Right ventricle myocardium inferior (tissue), 1 donor: ENCODE measurements around the gene ARHGEF1. TPM values are rescaled to one million over a fixed set of nuclear protein-coding genes. Genes with fewer than 3 reads are reported as not detected.

Experiments
- ATAC-seq: fragments of 200-7000 bp; cut with Tn5 transposase; one replicate; pipeline ENCODE4 v1.9.1; 2020; ENCODE audit warnings: mild to moderate bottlenecking, moderate library complexity
- DNase-seq: peaks from one replicate; pipeline ENCODE4 v3.0.0; 2021; ENCODE audit errors: missing footprints
- intact Hi-C: fragments of 100-400 bp; cut with DNase I; formaldehyde crosslinking; loops from one replicate; pipeline ENCODE4 v1.11.0; 2022
- total RNA-seq: library from RNA; stranded (reverse); fragmentation: NEBNext Ultra II Directional; extraction: Animal tissue kit (Norgen Biotek cat#: 25700); gene quantifications from one replicate; pipeline ENCODE4 v1.2.1, GENCODE V29; 2021
- donor health status: DM: no; HTN: yes; CAD: no; lungs with severe emphysema.

ARHGEF1 gene
- total RNA-seq, 1 donor from 2014 or later = 31.6 TPM

- intact Hi-C loops = no loop called here
- DNase-seq (no peak), ATAC-seq (no peak)
These were observed 14.2 kb downstream of the ARHGEF1 start for GRCh38 chr19:41897181-41897580.

- DNase-seq = no peak
- no peak for ATAC-seq
- intact Hi-C loops = no loop called here
These were observed 14.8 kb downstream of the ARHGEF1 start for GRCh38 chr19:41897820-41898219.

GRCh38 chr19:41898235-41898634 lies 15.3 kb downstream of the ARHGEF1 start:
- intact Hi-C loops = no loop called here
- ATAC-seq (no peak), DNase-seq (no peak)

- DNase-seq (no peak), ATAC-seq (no peak)
- intact Hi-C loops = no loop called here
These were observed 18.9 kb downstream of the ARHGEF1 start for GRCh38 chr19:41901707-41902360.

- no peak for ATAC-seq
- DNase-seq = no peak
- intact Hi-C loops = no loop called here
These were observed 19.6 kb downstream of the ARHGEF1 start for GRCh38 chr19:41902594-41902993.

- intact Hi-C loops = no loop called here
- ATAC-seq = no peak
- DNase-seq = no peak
These were observed 20.4 kb downstream of the ARHGEF1 start for GRCh38 chr19:41903193-41903953.

- DNase-seq (no peak), ATAC-seq (no peak)
- intact Hi-C loops = no loop called here
These were observed 21.3 kb downstream of the ARHGEF1 start for GRCh38 chr19:41904118-41904870.

GRCh38 chr19:41905273-41906002 lies 22.5 kb downstream of the ARHGEF1 start:
- ATAC-seq = no peak
- intact Hi-C loops = no loop called here
- no peak for DNase-seq

GRCh38 chr19:41906271-41906670 lies 23.3 kb downstream of the ARHGEF1 start:
- no peak for ATAC-seq
- no peak for DNase-seq
- intact Hi-C loops = no loop called here

GRCh38 chr19:41906916-41907680 lies 24.1 kb downstream of the ARHGEF1 start:
- ATAC-seq = no peak
- intact Hi-C loops = no loop called here
- no peak for DNase-seq

- intact Hi-C loops = no loop called here
- ATAC-seq (no peak), DNase-seq (no peak)
These were observed 25.1 kb downstream of the ARHGEF1 start for GRCh38 chr19:41907994-41908615.

GRCh38 chr19:41908724-41909464 lies 25.9 kb downstream of the ARHGEF1 start:
- DNase-seq = no peak
- intact Hi-C loops = no loop called here
- ATAC-seq = no peak

- DNase-seq = no peak
- no peak for ATAC-seq
- intact Hi-C loops = no loop called here
These were observed 26.7 kb downstream of the ARHGEF1 start for GRCh38 chr19:41909706-41910105.

- no peak for DNase-seq
- no peak for ATAC-seq
- intact Hi-C loops = no loop called here
These were observed 27.4 kb downstream of the ARHGEF1 start for GRCh38 chr19:41910240-41910991.

GRCh38 chr19:41910992-41911888 lies 28.3 kb downstream of the ARHGEF1 start:
- DNase-seq = no peak
- no peak for ATAC-seq
- intact Hi-C loops = no loop called here
